22Rv1 (cell line): ENCODE measurements around the gene FILIP1L.

ENCODE experiments used
- H3K27ac ChIP-seq: fragments of 450-650 bp; 2 replicates; pipeline ENCODE4 v1.5.1; 2017
- CTCF ChIP-seq: fragments of 450-650 bp; IDR thresholded peaks from 2 replicates; pipeline ENCODE4 v1.5.1; 2017; ENCODE audit warnings: mild to moderate bottlenecking
- ZFX ChIP-seq: fragments of 450-650 bp; IDR thresholded peaks from 2 replicates; pipeline ENCODE4 v1.6.1; 2017; ENCODE audit warnings: antibody characterized with exemption, borderline replicate concordance

Gene FILIP1L

GRCh38 chr3:99808163-99808794 lies 306.0 kb downstream of the FILIP1L start:
- no peak overlapping the region for H3K27ac ChIP-seq
- TF ChIP-seq CTCF (peak; percentile 90), ZFX (no peak)

DNA sequence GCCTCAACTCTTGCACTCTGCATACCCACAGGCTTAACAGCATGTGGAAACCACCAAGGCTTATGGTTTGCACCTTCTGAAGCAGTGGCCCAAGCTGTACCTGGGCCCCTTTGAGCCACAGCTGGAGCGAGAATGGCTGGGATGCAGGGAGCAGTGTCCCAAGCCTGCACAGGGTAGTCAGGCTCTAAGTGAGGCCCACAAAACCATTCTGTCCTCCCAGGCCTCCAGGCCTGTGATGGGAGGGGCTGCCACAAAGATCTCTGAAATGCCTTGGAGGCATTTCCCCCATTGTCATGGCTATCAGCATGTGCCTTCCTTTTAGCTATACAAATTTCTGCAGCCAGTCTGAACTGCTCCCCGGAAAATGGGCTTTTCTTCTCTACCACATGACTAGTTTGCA lies 309.1 kb downstream of the FILIP1L start:
- H3K27ac ChIP-seq = no peak overlapping the region
- no peak for TF ChIP-seq CTCF
- no peak for TF ChIP-seq ZFX

DNA sequence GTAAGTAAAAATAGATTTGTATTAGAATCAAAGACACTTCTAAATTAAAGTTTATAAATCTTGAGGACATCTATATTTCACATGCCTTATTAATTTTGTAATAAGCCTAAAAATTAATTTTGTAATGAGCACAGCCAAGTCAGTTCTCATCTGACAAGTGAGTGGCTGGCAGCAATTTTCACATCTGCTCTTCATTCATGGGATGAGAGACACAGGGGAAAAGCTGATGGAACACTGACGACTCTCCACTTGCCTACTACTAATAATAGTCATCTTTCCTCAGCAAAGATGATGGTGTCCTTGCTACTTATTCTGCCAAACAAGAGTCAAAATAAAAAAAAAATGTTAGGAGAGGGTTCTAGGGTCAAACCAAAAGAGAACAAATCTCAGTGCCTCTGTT lies 311.0 kb downstream of the FILIP1L start:
- no peak overlapping the region for H3K27ac ChIP-seq
- no peak for TF ChIP-seq ZFX

DNA sequence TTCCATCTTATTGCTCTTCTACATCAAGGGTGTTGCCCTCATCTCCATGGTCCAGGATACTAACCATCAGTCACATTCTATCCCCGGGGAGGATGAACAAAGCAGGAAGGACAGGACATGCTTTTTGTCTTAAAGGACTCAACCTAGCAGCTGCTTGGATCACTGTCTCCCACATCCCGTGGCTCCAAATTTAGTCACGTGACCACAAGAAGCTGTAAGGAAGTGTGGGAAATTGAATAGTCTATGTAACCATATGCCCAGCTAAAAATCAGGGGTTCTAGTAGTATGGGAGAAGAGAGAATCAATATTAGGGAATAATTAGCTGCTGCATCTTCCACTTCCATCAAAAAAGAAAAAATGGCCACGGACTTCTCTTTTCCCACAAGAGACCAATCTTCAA lies 314.9 kb downstream of the FILIP1L start:
- H3K27ac ChIP-seq = no peak overlapping the region
- TF ChIP-seq CTCF = no peak
- TF ChIP-seq ZFX = no peak

- H3K27ac ChIP-seq = no peak overlapping the region
- no peak for TF ChIP-seq ZFX
- no peak for TF ChIP-seq CTCF
Measured at GRCh38 chr3:99795573-99795972, 318.7 kb downstream of the FILIP1L start.

- no peak overlapping the region for H3K27ac ChIP-seq
- TF ChIP-seq ZFX (no peak), CTCF (no peak)
Measured at GRCh38 chr3:99794485-99794884, 319.8 kb downstream of the FILIP1L start.

- no peak overlapping the region for H3K27ac ChIP-seq
- no peak for TF ChIP-seq ZFX
- peak; percentile 81 for TF ChIP-seq CTCF
Measured at GRCh38 chr3:99789011-99789721, 325.1 kb downstream of the FILIP1L start.
